Fibroblast of mammary gland (primary cell): ENCODE measurements around the gene FREM1.

Experiments used
- DNase-seq: peaks from one replicate; pipeline ENCODE4 v3.0.0-alpha.2; 2010; ENCODE audit warnings: low read depth
- H3K4me3 ChIP-seq: 2 replicates; pipeline ENCODE4 v1.5.1; 2011; ENCODE audit warnings: low read depth, mild to moderate bottlenecking, low read length, moderate library complexity; ENCODE audit not compliant: control insufficient read depth
- TF ChIP-seq, protein P1 (sequence below): conservative IDR thresholded peaks from 2 replicates; pipeline ENCODE4 v1.5.1; 2011; ENCODE audit warnings: low read depth, low read length, inconsistent platforms; ENCODE audit not compliant: control insufficient read depth, insufficient read depth

Gene FREM1

DNA sequence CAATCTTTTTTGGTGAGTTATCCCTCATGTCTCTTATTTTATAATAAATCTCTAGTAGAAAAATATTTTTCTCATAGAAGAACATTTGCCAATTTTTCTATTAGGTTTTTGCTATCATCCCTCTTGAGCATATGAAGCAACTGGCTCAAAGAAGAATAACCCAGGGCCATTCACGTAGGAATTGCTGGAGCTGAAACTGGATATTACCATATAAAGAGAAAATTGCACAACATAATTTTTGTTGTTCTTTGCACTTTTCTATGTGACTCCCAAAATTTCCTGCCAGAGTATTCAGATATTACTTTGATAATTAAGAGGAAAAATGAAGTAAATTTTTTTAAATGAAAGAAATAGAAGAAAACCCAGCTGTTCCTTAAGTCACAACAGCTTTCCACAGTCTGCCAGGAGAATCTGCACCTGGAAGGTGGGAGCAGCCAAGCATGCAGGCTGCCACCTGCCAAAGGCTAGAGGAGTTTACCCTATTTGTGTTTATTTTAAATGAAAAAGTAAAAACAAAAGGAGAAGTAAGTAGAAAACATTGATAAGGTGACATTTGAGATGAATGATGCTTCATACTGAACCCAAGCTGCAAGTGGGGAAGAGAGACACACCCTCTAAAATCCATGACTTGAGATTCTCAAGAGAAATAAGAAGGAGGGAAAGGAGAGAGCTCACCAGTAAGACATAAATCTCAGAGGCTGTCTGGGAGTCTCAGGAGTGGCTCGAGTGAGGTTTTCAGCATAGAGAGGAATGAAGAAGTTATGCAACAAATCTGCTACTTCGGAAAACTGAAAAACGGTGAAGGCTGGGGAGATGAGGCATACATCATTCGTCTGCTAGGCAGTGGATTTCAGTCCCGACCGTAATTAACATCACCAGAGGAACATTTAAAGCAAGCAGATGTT lies 31.5 kb upstream of the FREM1 start:
- TF ChIP-seq, protein P1, sequence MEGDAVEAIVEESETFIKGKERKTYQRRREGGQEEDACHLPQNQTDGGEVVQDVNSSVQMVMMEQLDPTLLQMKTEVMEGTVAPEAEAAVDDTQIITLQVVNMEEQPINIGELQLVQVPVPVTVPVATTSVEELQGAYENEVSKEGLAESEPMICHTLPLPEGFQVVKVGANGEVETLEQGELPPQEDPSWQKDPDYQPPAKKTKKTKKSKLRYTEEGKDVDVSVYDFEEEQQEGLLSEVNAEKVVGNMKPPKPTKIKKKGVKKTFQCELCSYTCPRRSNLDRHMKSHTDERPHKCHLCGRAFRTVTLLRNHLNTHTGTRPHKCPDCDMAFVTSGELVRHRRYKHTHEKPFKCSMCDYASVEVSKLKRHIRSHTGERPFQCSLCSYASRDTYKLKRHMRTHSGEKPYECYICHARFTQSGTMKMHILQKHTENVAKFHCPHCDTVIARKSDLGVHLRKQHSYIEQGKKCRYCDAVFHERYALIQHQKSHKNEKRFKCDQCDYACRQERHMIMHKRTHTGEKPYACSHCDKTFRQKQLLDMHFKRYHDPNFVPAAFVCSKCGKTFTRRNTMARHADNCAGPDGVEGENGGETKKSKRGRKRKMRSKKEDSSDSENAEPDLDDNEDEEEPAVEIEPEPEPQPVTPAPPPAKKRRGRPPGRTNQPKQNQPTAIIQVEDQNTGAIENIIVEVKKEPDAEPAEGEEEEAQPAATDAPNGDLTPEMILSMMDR, result no peak
- DNase-seq, result peak; percentile 34
- no peak overlapping the region for H3K4me3 ChIP-seq

DNA sequence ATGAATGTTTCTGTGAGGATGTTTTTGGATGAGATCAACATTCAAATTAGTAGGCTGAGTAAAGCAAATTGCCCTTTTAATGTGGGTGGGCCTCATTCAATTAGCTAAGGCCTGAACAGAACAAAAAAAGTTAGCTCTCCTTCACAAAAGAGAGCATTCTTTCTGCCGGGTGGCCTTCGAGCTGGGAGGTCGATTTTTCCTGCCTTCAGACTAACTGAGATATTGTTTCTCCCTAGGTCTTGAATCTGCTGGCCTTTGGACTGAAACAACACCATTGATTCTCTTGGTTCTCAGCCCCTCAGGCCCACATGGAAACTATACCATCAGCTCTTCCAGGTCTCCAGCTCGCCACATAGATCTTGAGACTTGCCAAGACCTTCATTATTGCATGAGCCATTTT lies 29.1 kb upstream of the FREM1 start:
- no peak overlapping the region for H3K4me3 ChIP-seq
- no peak for DNase-seq
- TF ChIP-seq, protein P1, result no peak

GRCh38 chr9:14937216-14937615 lies 27.0 kb upstream of the FREM1 start:
- no peak overlapping the region for H3K4me3 ChIP-seq
- DNase-seq, result no peak
- TF ChIP-seq, protein P1, result no peak

- TF ChIP-seq, protein P1, result no peak
- no peak overlapping the region for H3K4me3 ChIP-seq
- DNase-seq, result no peak
These were observed 26.3 kb upstream of the FREM1 start for GRCh38 chr9:14936491-14936890.

DNA sequence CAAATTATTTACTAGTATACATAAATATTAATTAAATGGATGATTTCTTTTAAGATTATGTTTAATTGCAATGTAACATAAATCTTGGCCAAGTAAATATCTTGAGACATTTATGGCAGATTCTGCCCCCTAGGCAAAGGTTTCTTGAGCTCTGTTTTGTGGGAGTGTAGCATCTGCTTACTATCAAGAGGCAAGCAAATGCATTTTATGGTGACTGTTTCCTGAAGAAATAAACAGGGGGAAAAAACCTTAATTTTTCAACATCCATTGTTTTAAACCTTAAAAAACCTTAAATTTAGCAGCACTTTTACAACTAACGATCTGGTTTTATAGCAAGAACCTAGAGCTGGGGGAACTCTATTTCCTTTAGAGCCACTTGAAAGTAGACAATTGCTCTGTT lies 25.7 kb upstream of the FREM1 start:
- TF ChIP-seq, protein P1, result no peak
- DNase-seq, result no peak
- no peak overlapping the region for H3K4me3 ChIP-seq

GRCh38 chr9:14935106-14935751 lies 25.0 kb upstream of the FREM1 start:
- DNase-seq, result no peak
- H3K4me3 ChIP-seq, result no peak overlapping the region
- TF ChIP-seq, protein P1, result no peak

- DNase-seq, result no peak
- H3K4me3 ChIP-seq, result no peak overlapping the region
- TF ChIP-seq, protein P1, result no peak
These were observed 22.4 kb upstream of the FREM1 start for GRCh38 chr9:14932641-14933040.
